GM19035 (cell line): ENCODE measurements around the gene JAKMIP2.
A peak's percentile ranks its signal among the peaks of the same experiment; 100 is the strongest.
"Not testable (repeated sequence)": the region's sequence is repeated elsewhere in the genome, so short reads cannot be mapped to it uniquely, and the experiment has no call there.

Experiments
- ATAC-seq: cut with Tn5 transposase; IDR thresholded peaks from one replicate; pipeline ENCODE4 v1.9.1; 2021; ENCODE audit not compliant: unreplicated experiment

JAKMIP2 gene

GRCh38 chr5:147617711-147618350 lies 164.7 kb downstream of the JAKMIP2 start:
- ATAC-seq = no peak

GRCh38 chr5:147617191-147617606 lies 165.3 kb downstream of the JAKMIP2 start:
- ATAC-seq = no peak

GRCh38 chr5:147616421-147616820 lies 166.1 kb downstream of the JAKMIP2 start:
- no peak for ATAC-seq

DNA sequence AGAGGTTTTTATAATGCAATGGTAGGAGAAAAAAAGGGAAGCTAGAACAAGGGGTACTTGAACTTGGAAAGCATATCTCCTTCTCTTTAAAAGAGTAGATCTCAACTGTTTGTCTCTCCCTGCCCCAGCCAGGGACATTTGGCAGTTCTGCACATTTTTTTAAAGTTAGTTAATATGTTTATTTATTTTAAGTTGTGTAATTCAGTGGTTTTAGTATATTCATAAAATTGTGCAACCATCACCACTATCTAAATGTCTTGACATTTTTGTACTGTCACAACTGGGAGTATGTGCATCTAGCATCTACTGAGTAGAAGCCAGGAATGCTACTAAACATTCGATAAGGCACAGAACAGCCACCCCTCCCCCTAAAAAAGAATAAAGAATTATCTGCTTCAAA lies 169.2 kb downstream of the JAKMIP2 start:
- no peak for ATAC-seq

DNA sequence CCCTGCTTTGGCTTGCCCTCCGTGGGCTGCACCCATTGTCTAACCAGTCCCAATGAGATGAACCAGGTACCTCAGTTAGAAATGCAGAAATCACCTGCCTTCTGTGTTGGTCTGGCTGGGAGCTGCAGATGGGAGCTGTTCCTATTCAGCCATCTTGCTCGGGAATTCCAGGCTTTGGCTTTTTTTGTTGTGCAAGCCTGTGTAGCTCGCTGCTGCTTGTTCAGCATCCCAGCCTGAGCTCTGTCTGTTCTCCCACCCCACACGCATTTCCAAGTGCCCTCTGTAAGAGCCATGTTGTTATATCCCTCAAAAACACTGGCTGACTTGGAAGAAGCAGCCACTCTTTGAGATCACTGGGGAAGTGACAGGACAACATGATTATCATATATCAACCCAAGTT lies 171.0 kb downstream of the JAKMIP2 start:
- ATAC-seq = no peak

- ATAC-seq = no peak
These were observed 171.7 kb downstream of the JAKMIP2 start for GRCh38 chr5:147610798-147611197.

DNA sequence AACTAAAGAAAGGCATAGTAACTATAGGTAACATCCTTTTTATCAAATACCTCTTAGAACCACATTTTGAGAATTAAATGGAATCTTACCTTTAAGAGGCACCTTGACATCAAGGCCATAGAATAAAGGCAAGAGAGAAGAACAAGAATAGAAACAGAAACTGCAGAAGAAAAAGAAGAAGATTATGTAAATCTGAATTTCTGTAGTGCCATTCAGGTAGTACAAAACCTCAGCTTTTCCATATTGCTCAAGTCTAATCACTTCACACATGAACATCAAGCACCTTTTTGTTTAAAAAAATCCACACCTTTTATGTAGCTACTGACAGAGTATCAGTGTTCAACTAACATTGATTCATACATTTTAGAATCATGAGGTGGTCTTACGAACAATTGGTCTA lies 180.9 kb downstream of the JAKMIP2 start:
- no peak for ATAC-seq

GRCh38 chr5:147591120-147591519 lies 191.4 kb downstream of the JAKMIP2 start:
- ATAC-seq = no peak

DNA sequence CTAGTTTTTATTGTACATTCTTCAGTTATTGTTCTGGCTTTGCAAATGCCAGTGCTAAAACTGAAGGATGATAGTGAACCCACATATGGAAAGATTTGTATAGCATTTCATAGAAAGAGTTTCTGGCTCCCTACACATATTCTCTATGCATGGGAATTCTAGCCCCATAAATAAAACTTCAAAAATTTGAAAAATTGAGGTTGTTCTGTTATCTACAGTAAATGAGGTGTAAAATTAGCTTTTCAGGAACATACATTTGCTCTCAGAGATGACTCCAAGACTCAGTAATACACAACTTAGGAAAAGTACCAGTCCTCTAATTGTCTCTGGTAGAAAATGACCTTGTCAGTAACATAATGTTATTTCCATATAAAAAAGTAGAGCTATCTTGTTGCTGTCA lies 192.4 kb downstream of the JAKMIP2 start:
- ATAC-seq = no peak

DNA sequence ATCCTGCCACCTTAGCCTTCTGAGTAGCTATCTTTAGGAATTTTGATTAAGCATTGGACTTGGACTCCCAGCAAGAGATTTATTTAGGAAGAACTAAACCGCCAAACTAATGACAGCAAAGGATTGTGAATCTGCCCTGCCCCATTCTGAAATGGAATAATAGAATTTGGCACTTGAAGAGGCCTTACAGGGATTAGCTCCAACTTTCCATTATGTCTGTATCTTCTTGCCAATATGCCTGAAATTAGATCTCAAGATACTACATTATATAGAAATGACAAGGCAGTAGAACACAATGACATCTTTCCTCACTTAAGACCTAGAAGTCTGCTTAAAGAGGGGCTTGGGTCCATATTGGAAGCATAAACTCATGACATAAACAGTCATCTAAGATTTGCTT lies 195.7 kb downstream of the JAKMIP2 start:
- no peak for ATAC-seq

GRCh38 chr5:147586221-147586620 lies 196.3 kb downstream of the JAKMIP2 start:
- ATAC-seq = no peak

DNA sequence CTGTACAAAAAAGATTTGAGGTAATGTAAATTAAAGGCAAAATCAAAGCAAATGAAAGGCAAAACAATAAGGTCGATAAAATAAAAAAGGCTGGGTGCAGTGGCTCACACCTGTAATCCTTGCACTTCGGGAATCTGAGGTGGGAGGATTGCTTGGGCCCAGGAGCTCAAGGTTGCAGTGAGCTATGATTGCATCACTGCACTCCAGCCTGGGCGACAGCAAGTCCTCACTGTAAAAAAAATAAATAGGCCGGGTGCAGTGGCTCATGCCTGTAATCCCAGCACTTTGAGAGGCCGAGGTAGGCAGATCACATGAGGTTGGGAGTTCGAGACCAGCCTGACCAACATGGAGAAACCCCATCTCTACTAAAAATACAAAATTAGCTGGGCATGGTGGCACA lies 200.3 kb downstream of the JAKMIP2 start:
- ATAC-seq = not testable (repeated sequence)

- not testable (repeated sequence) for ATAC-seq
These were observed 202.1 kb downstream of the JAKMIP2 start for GRCh38 chr5:147580418-147580817.

- no peak for ATAC-seq
These were observed 204.1 kb downstream of the JAKMIP2 start for GRCh38 chr5:147578228-147579024.

- peak; percentile 76 for ATAC-seq
These were observed 205.6 kb downstream of the JAKMIP2 start for GRCh38 chr5:147576646-147577535.

GRCh38 chr5:147575598-147575997 lies 206.9 kb downstream of the JAKMIP2 start:
- no peak for ATAC-seq

DNA sequence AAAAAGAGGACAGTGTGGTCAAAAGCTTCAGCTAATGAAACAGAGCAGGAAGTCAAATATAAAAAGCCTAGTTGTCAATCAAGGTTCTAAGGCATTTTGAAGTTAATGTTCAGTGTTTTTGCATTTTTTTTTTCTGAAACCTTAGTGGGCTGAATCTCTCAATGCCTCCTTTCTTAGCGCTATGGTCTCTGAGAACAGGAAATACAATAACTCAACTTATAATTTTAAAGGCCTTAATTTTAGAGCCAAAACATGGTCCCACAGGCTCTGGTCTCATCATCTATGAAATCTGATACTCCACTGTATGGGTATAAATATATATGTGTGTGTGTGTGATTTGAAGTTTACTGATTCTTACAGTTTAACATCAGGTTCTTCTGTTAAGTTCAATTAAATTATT lies 209.3 kb downstream of the JAKMIP2 start:
- no peak for ATAC-seq

DNA sequence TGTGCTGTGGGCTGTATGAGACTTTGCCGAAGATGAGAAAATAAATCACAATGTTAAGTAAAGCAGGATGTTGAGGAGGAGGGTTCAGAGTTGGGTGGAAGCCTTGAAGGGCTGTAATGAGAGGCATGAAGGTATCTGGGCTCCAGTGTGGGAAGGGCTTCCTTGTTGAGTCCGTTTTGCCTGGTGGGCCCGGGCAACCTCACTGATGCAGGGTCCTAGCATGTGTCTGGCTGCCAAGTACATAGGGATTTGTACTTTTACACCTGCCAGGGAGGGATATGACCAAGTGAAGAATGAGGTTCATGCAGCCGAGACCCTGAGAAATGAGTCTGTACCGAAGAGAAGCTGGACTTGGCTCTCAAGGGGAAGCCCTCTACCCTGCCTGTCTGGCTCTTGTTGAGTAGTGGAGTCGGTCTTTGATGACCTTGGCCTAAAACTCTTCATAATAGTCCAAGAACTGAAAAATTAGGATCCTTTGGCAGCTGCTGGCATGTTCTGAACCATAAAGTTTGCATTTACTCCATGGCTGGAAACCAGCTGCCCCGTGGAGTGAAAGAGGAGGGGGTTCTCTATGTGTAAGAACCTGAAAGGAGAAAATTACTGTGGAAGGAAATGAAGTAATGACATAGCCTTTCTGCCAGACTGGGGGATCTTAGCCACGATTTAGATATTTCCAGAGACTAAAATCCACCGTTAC lies 213.7 kb downstream of the JAKMIP2 start:
- ATAC-seq = no peak

DNA sequence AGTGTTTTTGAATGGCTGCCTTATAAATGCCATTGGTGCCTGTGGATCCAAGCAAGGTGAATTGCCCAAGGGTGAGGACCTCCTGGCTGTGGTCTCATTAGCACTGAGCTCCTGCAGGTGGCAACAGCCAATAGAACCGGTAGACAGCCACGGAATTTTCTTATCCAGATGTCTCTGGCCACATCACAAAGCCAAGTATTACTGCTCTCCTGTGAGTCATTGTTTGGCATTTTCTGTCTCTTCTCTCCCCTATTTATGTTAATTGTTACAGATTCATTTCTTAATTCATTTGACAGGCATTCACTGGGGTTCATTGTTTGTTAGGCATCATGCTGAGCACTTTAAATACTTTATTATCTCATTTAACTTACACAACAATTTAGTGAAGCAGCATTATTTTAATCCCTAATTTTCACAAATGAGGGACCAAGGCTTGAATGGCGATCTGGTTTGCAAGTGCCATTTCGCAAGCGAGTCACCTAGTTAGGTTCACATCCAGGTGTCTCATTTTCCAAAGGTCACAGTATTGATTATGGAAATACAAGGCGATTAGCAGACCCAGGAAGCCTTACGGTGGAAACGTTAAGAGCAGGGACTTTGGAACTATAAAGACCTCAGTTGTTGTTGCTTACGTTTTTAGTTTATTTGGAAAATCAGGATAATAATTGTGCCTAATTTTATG lies 214.5 kb downstream of the JAKMIP2 start:
- no peak for ATAC-seq

GRCh38 chr5:147565524-147565923 lies 217.0 kb downstream of the JAKMIP2 start:
- no peak for ATAC-seq
